ENCODE results near the gene CACNA2D2. TPM values are rescaled to one million over a fixed set of nuclear protein-coding genes. Genes with fewer than 3 reads are reported as not detected.

CACNA2D2 gene
- total and polyA plus RNA-seq, 12 donors = 0.09 to 2.0 (median 0.60) TPM

DNA sequence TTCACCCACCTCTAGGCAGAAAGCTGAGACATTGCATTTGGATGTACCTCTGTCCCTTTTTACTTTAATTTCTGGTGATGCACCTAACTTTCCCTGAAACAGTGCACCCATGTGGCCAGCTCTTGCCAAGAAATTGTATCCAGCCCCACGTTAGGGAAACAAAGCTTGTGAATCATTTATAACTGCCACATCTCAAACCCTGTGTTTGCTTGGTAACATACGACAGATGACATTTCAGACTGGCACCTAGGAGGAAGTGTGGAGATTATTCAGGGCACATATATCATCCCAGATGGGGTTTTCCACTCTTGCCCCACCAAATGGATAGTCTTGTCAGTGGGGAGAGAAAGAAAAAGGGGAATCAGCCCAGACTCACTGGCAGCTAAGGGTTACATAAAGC lies 150.7 kb downstream of the CACNA2D2 start:
- Histone ChIP-seq H3K4me3 (no peak overlapping the region), H3K4me1 (replicated peaks in 1 of 2) (peaks cover 39 to 53% of the 10 kb centered on the region in 2 donors), H3K27ac (no peak overlapping the region), H3K27me3 (no peaks in the 10 kb centered on the region), H3K9me3 (replicated peaks in 1 of 3) (no peaks in the 10 kb centered on the region), H3K36me3 (replicated peaks in 1 of 2) (peaks cover 0 to 41% of the 10 kb centered on the region in 2 donors)
- no peak for DNase-seq
- intact Hi-C loops (cut with DNase I) = no loop called here
- 27 to 47% (median 33%) methylated on average over 2 of the region's 2 CpGs for WGBS, 4 donors
- no peak for TF ChIP-seq POLR2A (IDR thresholded peaks at IDR 0.05)
- TF ChIP-seq, protein P1, sequence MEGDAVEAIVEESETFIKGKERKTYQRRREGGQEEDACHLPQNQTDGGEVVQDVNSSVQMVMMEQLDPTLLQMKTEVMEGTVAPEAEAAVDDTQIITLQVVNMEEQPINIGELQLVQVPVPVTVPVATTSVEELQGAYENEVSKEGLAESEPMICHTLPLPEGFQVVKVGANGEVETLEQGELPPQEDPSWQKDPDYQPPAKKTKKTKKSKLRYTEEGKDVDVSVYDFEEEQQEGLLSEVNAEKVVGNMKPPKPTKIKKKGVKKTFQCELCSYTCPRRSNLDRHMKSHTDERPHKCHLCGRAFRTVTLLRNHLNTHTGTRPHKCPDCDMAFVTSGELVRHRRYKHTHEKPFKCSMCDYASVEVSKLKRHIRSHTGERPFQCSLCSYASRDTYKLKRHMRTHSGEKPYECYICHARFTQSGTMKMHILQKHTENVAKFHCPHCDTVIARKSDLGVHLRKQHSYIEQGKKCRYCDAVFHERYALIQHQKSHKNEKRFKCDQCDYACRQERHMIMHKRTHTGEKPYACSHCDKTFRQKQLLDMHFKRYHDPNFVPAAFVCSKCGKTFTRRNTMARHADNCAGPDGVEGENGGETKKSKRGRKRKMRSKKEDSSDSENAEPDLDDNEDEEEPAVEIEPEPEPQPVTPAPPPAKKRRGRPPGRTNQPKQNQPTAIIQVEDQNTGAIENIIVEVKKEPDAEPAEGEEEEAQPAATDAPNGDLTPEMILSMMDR (IDR thresholded peaks at IDR 0.05) = no peak

DNA sequence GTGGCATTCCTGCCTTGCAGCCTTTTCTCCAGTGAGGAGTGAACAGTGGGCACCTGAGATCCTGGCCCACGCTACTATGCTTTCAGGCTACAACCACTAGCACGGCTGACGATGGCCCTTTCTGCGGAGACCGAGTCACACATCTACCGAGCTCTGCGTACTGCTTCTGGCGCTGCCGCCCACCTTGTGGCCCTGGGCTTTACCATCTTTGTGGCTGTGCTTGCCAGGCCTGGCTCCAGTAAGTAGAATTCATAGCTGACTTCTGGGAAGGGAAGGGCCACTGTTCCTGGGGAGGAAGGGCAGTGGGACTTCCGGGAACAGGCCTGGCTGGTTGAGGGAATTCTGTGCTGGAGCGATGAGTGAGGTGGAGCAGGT lies 152.1 kb downstream of the CACNA2D2 start:
- Histone ChIP-seq H3K36me3 (replicated peaks in 1 of 2) (peaks cover 0 to 46% of the 10 kb centered on the region in 2 donors), H3K27me3 (no peaks in the 10 kb centered on the region), H3K4me1 (replicated peaks in 1 of 2) (peaks cover 25 to 38% of the 10 kb centered on the region in 2 donors), H3K27ac (peak overlapping the region in 3 of 5 donors; percentile 55 to 99 (median 93)), H3K9me3 (replicated peaks in 1 of 3) (no peaks in the 10 kb centered on the region), H3K4me3 (peak overlapping the region in 2 of 4 donors; percentile 47 to 96)
- no peak for DNase-seq
- TF ChIP-seq POLR2A (IDR thresholded peaks at IDR 0.05) = no peak
- TF ChIP-seq, protein P1 (IDR thresholded peaks at IDR 0.05) = no peak
- WGBS, 4 donors = 18 to 63% (median 40%) methylated on average over 5 to 11 of the region's 11 CpGs
- intact Hi-C loops (cut with DNase I) = no loop called here

DNA sequence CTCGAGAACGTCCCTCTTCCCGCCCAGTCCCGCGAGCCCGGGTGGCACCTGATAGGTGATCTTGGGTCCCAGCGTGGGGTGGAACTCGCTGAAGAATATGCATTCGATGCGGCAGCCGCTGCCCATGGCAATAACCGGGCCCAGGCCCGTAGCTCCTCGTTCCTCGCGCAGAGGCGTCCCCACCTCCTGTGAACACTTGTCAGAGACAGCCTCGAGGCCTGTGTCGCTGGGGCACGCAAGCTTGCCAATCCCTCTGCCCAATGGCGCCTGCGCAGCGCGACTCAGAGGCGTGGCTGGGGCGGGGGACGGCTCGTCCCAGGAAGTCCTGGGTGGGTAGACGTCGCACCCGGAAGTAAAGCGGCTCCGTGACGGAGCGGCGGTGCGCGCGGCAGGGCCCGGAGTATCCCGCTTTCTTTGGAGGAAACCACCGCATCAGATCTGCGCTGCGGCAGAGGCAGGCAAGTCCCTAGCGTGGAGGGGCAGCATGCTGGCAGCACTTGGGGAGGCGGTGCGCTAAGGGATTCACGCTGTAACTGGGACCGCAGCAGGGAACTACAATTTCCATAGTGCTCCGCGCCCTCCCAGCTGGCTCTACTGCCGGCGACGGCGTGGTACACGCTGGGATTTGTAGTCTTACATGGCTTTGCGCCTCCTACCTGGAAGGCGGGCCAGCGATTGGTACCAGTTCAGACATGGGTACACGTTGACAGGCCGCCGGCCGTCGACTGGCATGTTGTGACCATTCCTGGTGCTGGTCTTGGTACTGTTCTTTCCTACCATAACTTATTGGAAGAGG lies 152.7 kb downstream of the CACNA2D2 start, which contains the start of the genes CYB561D2 and NPRL2:
Gene CYB561D2, plus strand, starts transcription at position 336 of the 796 bp plus-strand sequence. CDS start 572 bp downstream, outside the sequence.
Gene NPRL2, minus strand, starts transcription at position 249 of the 796 bp plus-strand sequence. Its CDS starts 123 bp downstream, at position 126.
- H3K4me3 ChIP-seq = peak within 1 kb of the TSS in 3 of 4 donors; percentile 10 to 96 (median 47)
- intact Hi-C loops (cut with DNase I) = no loop called here
- no peaks in the 10 kb centered on the region for H3K9me3 ChIP-seq (replicated peaks in 1 of 3)
- peaks cover 20 to 34% of the 10 kb centered on the region in 2 donors for H3K4me1 ChIP-seq (replicated peaks in 1 of 2)
- peak within 1 kb of the TSS; percentile 55 to 99 (median 80) for H3K27ac ChIP-seq
- H3K36me3 ChIP-seq (replicated peaks in 1 of 2) = peaks cover 0 to 46% of the 10 kb centered on the region in 2 donors
- TF ChIP-seq POLR2A (IDR thresholded peaks at IDR 0.05) = peak; percentile 63 to 92
- TF ChIP-seq, protein P1 (IDR thresholded peaks at IDR 0.05) = peak in 1 of 6 experiments; percentile 1
- no peaks in the 10 kb centered on the region for H3K27me3 ChIP-seq
- DNase-seq = peak; percentile 97 to 98 (median 98)
- WGBS, 4 donors = 0 to 1% (median 1%) methylated on average over 2 to 64 of the region's 64 CpGs

DNA sequence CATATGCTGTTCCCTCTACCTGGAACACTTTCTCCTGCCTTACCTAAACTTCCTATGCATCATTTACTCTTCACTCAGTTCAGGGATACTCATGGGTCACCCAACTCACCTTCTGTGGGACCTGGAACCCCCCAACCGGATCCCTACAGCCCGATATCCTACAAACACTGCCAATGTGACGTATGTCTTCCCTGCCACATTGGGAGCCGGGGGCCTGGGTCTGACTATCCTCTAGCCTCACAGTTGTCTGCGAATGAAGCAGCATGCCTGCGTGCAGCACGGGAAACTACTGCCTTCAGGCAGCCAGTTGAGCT lies 153.3 kb downstream of the CACNA2D2 start:
- no peaks in the 10 kb centered on the region for H3K27me3 ChIP-seq
- peak overlapping the region in 3 of 4 donors; percentile 10 to 96 (median 47) for H3K4me3 ChIP-seq
- peaks cover 0 to 41% of the 10 kb centered on the region in 2 donors for H3K36me3 ChIP-seq (replicated peaks in 1 of 2)
- intact Hi-C loops (cut with DNase I) = no loop called here
- H3K27ac ChIP-seq = peak overlapping the region in 4 of 5 donors; percentile 79 to 99 (median 86)
- H3K4me1 ChIP-seq (replicated peaks in 1 of 2) = peaks cover 25 to 34% of the 10 kb centered on the region in 2 donors
- DNase-seq = no peak
- H3K9me3 ChIP-seq (replicated peaks in 1 of 3) = no peaks in the 10 kb centered on the region
- TF ChIP-seq, protein P1 (IDR thresholded peaks at IDR 0.05) = no peak
- no peak for TF ChIP-seq POLR2A (IDR thresholded peaks at IDR 0.05)
- 6 to 22% (median 9%) methylated on average over 4 to 7 of the region's 7 CpGs for WGBS, 4 donors

Measured in adrenal gland (tissue), 12 donors.